ENCODE data around the gene SLC5A12.

SLC5A12 gene
- 0 to 0.04 reads per million in 2 donors for total RNA-seq

- DNase-seq, result no peak
These were observed at the start of gene SLC5A12 for GRCh38 chr11:26721948-26722475. Gene SLC5A12 (minus strand): TSS chr11:26722060. CDS start chr11:26721714, 346 bp downstream.

GRCh38 chr11:26769027-26769426 lies 47.2 kb upstream of the SLC5A12 start:
- DNase-seq, result no peak

- DNase-seq, result no peak
These were observed 45.2 kb upstream of the SLC5A12 start for GRCh38 chr11:26767060-26767459.

GRCh38 chr11:26765323-26765722 lies 43.5 kb upstream of the SLC5A12 start:
- no peak for DNase-seq

GRCh38 chr11:26764825-26765224 lies 43.0 kb upstream of the SLC5A12 start:
- DNase-seq, result no peak

GRCh38 chr11:26764315-26764714 lies 42.5 kb upstream of the SLC5A12 start:
- no peak for DNase-seq

- no peak for DNase-seq
These were observed 40.2 kb upstream of the SLC5A12 start for GRCh38 chr11:26762089-26762488.

GRCh38 chr11:26761361-26761809 lies 39.5 kb upstream of the SLC5A12 start:
- DNase-seq, result no peak

GRCh38 chr11:26757995-26758394 lies 36.1 kb upstream of the SLC5A12 start:
- no peak for DNase-seq

GRCh38 chr11:26755762-26756161 lies 33.9 kb upstream of the SLC5A12 start:
- DNase-seq, result no peak

GRCh38 chr11:26753723-26754504 lies 32.1 kb upstream of the SLC5A12 start:
- DNase-seq, result no peak

GRCh38 chr11:26749927-26750326 lies 28.1 kb upstream of the SLC5A12 start:
- no peak for DNase-seq

- DNase-seq, result no peak
These were observed 21.8 kb upstream of the SLC5A12 start for GRCh38 chr11:26743622-26744021.

- DNase-seq, result no peak
These were observed 21.1 kb upstream of the SLC5A12 start for GRCh38 chr11:26742966-26743365.

GRCh38 chr11:26741036-26741435 lies 19.2 kb upstream of the SLC5A12 start:
- DNase-seq, result no peak

GRCh38 chr11:26739366-26740073 lies 17.7 kb upstream of the SLC5A12 start:
- no peak for DNase-seq

GRCh38 chr11:26734691-26735090 lies 12.8 kb upstream of the SLC5A12 start:
- no peak for DNase-seq

GRCh38 chr11:26731084-26731456 lies 9.2 kb upstream of the SLC5A12 start:
- no peak for DNase-seq

GRCh38 chr11:26730414-26731083 lies 8.7 kb upstream of the SLC5A12 start:
- no peak for DNase-seq

- DNase-seq, result no peak
These were observed 7.4 kb upstream of the SLC5A12 start for GRCh38 chr11:26729284-26729683.

- DNase-seq, result no peak
These were observed 5.1 kb upstream of the SLC5A12 start for GRCh38 chr11:26726960-26727359.

GRCh38 chr11:26719998-26720397 lies 1.9 kb downstream of the SLC5A12 start:
- DNase-seq, result no peak

GRCh38 chr11:26719289-26719973 lies 2.4 kb downstream of the SLC5A12 start:
- DNase-seq, result no peak

Measured in activated gamma-delta T cell (primary cell).